IPS DF 4.7 (cell line): Measurements from ENCODE around the gene TBCEL.

Experiments used
- DNase-seq: peaks from one replicate; pipeline ENCODE4 v3.0.0-alpha.2; 2013; ENCODE audit warnings: low spot score; ENCODE audit errors: extremely low read depth

TBCEL gene

DNA sequence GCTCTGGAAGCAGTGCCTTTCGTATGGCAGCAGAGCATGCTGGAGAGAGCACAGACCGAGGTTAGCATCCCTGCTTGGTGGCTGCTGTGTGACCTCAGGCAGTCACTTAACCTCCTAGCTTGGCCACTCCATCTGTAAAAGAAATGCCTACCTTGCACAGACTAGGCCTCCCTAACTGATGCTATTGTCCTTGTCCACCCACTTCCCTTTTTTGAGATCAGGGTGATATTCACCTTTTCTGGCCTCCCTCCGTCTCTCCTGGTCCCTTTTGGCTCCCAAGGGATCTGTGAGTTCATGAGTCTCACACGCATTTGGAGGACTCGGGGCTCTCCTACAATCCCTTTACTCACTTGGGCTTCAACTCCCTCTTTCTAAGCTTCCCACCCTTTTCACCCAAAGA, 114.4 kb downstream of the TBCEL start:
- DNase-seq: no peak

DNA sequence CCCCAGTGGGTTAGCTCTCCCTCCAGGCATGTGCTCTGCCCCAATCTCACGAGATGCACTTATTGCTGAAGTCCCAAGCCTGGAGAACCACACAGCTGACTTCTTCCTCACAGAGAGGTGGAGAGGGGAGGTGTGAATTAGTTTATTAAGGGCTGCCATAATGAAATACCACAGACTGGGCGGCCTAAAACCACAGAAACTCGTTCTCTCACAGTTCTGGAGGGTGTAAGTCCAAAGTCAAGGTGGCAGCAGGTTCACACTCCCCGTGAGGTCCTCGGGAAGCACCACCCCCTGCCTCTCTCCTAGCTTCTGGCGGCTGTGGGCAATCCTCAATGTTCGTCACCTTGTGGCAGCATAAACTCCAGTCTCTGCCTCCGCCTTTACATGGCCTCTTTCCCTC, 116.5 kb downstream of the TBCEL start:
- no peak for DNase-seq
